Measurements from ENCODE around the gene CROCC.

- TF ChIP-seq POLR2AphosphoS5 (IDR thresholded peaks at IDR 0.05): no peak
- no peak for TF ChIP-seq CTCF (IDR thresholded peaks at IDR 0.05)
- no peak for TF ChIP-seq POLR2A (IDR thresholded peaks at IDR 0.05)
- TF ChIP-seq EP300 (IDR thresholded peaks at IDR 0.05; ENCODE audit: low read depth): no peak
Observed at GRCh38 chr1:17016317-17016661, 94.6 kb downstream of the CROCC start.

Data from transverse colon (tissue), 4 donors.